Measurements from ENCODE around the gene HDHD3.

DNA sequence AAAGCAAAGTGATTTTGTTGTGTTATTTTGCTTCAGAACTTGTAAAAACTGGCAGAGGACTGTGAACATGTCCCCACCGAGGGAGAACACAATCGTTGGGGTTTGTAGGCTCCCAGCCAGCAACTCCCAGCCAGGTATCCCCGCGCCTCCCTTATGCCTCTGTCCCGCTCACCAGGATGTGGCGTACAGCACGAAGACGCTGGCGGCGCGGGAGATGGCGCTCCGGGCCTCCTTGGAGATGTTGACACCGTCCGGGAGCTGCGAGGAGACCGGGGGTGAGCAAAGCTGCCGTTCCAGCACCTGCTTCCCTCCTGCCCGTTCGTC is 33.1 kb upstream of the HDHD3 start:
- TF ChIP-seq CTCF (IDR thresholded peaks at IDR 0.05): no peak
- no peak for TF ChIP-seq EZH2phosphoT487 (IDR thresholded peaks at IDR 0.05; ENCODE audit: borderline replicate concordance, low read depth)
- no peak for TF ChIP-seq RCOR1 (IDR thresholded peaks at IDR 0.05; ENCODE audit: low read length)
- TF ChIP-seq NFIC (IDR thresholded peaks at IDR 0.05; ENCODE audit: borderline replicate concordance): no peak
- TF ChIP-seq TAF1 (IDR thresholded peaks at IDR 0.05; ENCODE audit: borderline replicate concordance, low read depth, low read length): no peak
- no peak for TF ChIP-seq RAD21 (IDR thresholded peaks at IDR 0.05; ENCODE audit: low read length)
- no peak for TF ChIP-seq JUND (IDR thresholded peaks at IDR 0.05)
- TF ChIP-seq MEF2A (IDR thresholded peaks at IDR 0.05; ENCODE audit: borderline replicate concordance, low read depth): no peak
- no peak for TF ChIP-seq MXI1 (IDR thresholded peaks at IDR 0.05; ENCODE audit: low read depth, low read length)
- TF ChIP-seq RXRA (IDR thresholded peaks at IDR 0.05; ENCODE audit: borderline replicate concordance, low read depth): no peak
- no peak for TF ChIP-seq GABPA (IDR thresholded peaks at IDR 0.05; ENCODE audit: low read depth)
- TF ChIP-seq EP300 (IDR thresholded peaks at IDR 0.05; ENCODE audit: borderline replicate concordance in 1 of 2, low read depth in 1 of 2, low read length in 1 of 2): no peak
- no peak for TF ChIP-seq TCF12 (IDR thresholded peaks at IDR 0.05)
- no peak for TF ChIP-seq CHD2 (IDR thresholded peaks at IDR 0.05; ENCODE audit: low read length, partially characterized antibody)

All from SK-N-SH (cell line).